Breast epithelium (tissue), 4 donors: ENCODE data around the gene UIMC1. TPM values are rescaled to one million over a fixed set of nuclear protein-coding genes. Genes with fewer than 3 reads are reported as not detected.

Source experiments
- DNase-seq, 2 donors: peaks; one replicate each; pipeline ENCODE4 v3.0.0-alpha.2; 2019; ENCODE audit warnings: low spot score in 2 of 2
- H3K27ac ChIP-seq, 2 donors: fragments of 200-600 bp; sonication (generic) in 1 of 2; one replicate each; pipeline ENCODE4 v1.5.1; 2016 to 2019; ENCODE audit warnings: mild to moderate bottlenecking in 1 of 2
- H3K27me3 ChIP-seq, 2 donors: fragments of 200-600 bp; sonication (generic) in 1 of 2; one replicate each; pipeline versions ENCODE4 v1.5.1 to v1.6.0; 2017 to 2019; ENCODE audit warnings: control low read depth in 1 of 2, mild to moderate bottlenecking in 1 of 2
- H3K36me3 ChIP-seq: fragments of 200-600 bp; one replicate; pipeline ENCODE4 v1.5.1; 2019
- H3K4me1 ChIP-seq, 2 donors: fragments of 200-600 bp; sonication (generic); one replicate each; pipeline ENCODE4 v1.5.1; 2016 to 2019; ENCODE audit warnings: control low read depth in 1 of 2
- H3K4me3 ChIP-seq, 3 donors: fragments of 200-600 bp; sonication (generic); 1 replicate in 2 of 3; 2 replicates in 1 of 3; pipeline ENCODE4 v1.5.1; 2016 to 2019; ENCODE audit warnings: mild to moderate bottlenecking in 3 of 3, moderate library complexity in 2 of 3
- H3K9me3 ChIP-seq, 2 donors: fragments of 200-600 bp; sonication (generic) in 1 of 2; one replicate each; pipeline ENCODE4 v1.5.1; 2016 to 2019; ENCODE audit warnings: control low read depth in 1 of 2
- CTCF ChIP-seq, 3 donors: fragments of 450-650 bp; IDR thresholded peaks; one replicate each; pipeline ENCODE4 v1.5.1; 2016 to 2017; ENCODE audit warnings: antibody characterized with exemption in 3 of 3, mild to moderate bottlenecking in 3 of 3, moderate library complexity in 3 of 3
- POLR2A ChIP-seq: fragments of 450-650 bp; IDR thresholded peaks from one replicate; pipeline ENCODE4 v1.6.1; 2016; ENCODE audit warnings: antibody characterized with exemption, mild to moderate bottlenecking, moderate library complexity
- POLR2AphosphoS5 ChIP-seq, 3 donors: sonication (generic); formaldehyde crosslinking; IDR thresholded peaks; one replicate each; pipeline ENCODE4 v1.6.1; 2017; ENCODE audit warnings: antibody characterized with exemption in 3 of 3
- intact Hi-C: fragments of 100-400 bp; cut with DNase I; formaldehyde crosslinking; loops from one replicate; pipeline ENCODE4 v1.15.1; 2023; ENCODE audit warnings: low total_unique reads
- total RNA-seq, 3 donors: library from RNA; depleted of rRNA; stranded (reverse); fragments of >200 nt; gene quantifications; one replicate each; pipeline ENCODE4 v1.1.0, GENCODE V29; 2016

The UIMC1 gene
- total RNA-seq, 3 donors from 2014 or later: 27.8 to 61.3 (median 53.1) TPM

- TF ChIP-seq POLR2AphosphoS5 (IDR thresholded peaks at IDR 0.05) (no peak), POLR2A (no peak), CTCF (IDR thresholded peaks at IDR 0.05) (no peak)
- DNase-seq: no peak
Measured at GRCh38 chr5:176918613-176919012, 88.0 kb downstream of the UIMC1 start.

GRCh38 chr5:176916337-176916736, 90.2 kb downstream of the UIMC1 start:
- DNase-seq: no peak
- Histone ChIP-seq H3K9me3 (no peaks in the 10 kb centered on the region), H3K4me1 (no peaks in the 10 kb centered on the region), H3K27me3 (no peaks in the 10 kb centered on the region), H3K4me3 (no peak overlapping the region), H3K27ac (no peak overlapping the region), H3K36me3 (no peaks in the 10 kb centered on the region)
- TF ChIP-seq POLR2A (no peak), POLR2AphosphoS5 (IDR thresholded peaks at IDR 0.05) (no peak), CTCF (IDR thresholded peaks at IDR 0.05) (no peak)
- intact Hi-C loops: no loop called here

More at GRCh38 chr5:176918613-176919012, 88.0 kb downstream of the UIMC1 start:
- H3K4me3 ChIP-seq: no peak overlapping the region
- H3K9me3 ChIP-seq: no peaks in the 10 kb centered on the region
- no peak overlapping the region for H3K27ac ChIP-seq
- no peaks in the 10 kb centered on the region for H3K4me1 ChIP-seq
- intact Hi-C loops: no loop called here
- H3K27me3 ChIP-seq: no peaks in the 10 kb centered on the region
- H3K36me3 ChIP-seq: no peaks in the 10 kb centered on the region

GRCh38 chr5:176915906-176916305, 90.7 kb downstream of the UIMC1 start:
- Histone ChIP-seq H3K4me3 (no peak overlapping the region), H3K36me3 (no peaks in the 10 kb centered on the region), H3K4me1 (no peaks in the 10 kb centered on the region), H3K27ac (no peak overlapping the region), H3K27me3 (no peaks in the 10 kb centered on the region), H3K9me3 (no peaks in the 10 kb centered on the region)
- TF ChIP-seq POLR2AphosphoS5 (IDR thresholded peaks at IDR 0.05) (no peak), POLR2A (no peak), CTCF (IDR thresholded peaks at IDR 0.05) (no peak)
- intact Hi-C loops: no loop called here
- DNase-seq: no peak

- H3K9me3 ChIP-seq: no peaks in the 10 kb centered on the region
- H3K27ac ChIP-seq: no peak overlapping the region
- no peak overlapping the region for H3K4me3 ChIP-seq
- TF ChIP-seq POLR2AphosphoS5 (IDR thresholded peaks at IDR 0.05): no peak
- no peak for DNase-seq
- H3K27me3 ChIP-seq: no peaks in the 10 kb centered on the region
- no peaks in the 10 kb centered on the region for H3K36me3 ChIP-seq
- H3K4me1 ChIP-seq: no peaks in the 10 kb centered on the region
- intact Hi-C loops: no loop called here
Measured at GRCh38 chr5:176912115-176912514, 94.5 kb downstream of the UIMC1 start.

GRCh38 chr5:176908675-176909368, 97.8 kb downstream of the UIMC1 start:
- DNase-seq: no peak
- no peak for TF ChIP-seq CTCF (IDR thresholded peaks at IDR 0.05)
- TF ChIP-seq POLR2A: no peak
- no peak for TF ChIP-seq POLR2AphosphoS5 (IDR thresholded peaks at IDR 0.05)
- no peaks in the 10 kb centered on the region for H3K27me3 ChIP-seq
- intact Hi-C loops: no loop called here
- no peaks in the 10 kb centered on the region for H3K36me3 ChIP-seq
- no peaks in the 10 kb centered on the region for H3K9me3 ChIP-seq
- H3K4me3 ChIP-seq: no peak overlapping the region
- no peak overlapping the region for H3K27ac ChIP-seq
- no peaks in the 10 kb centered on the region for H3K4me1 ChIP-seq
